Measurements from ENCODE around the gene DUS1L.

The DUS1L gene

GRCh38 chr17:82100502-82101298 is 35.1 kb upstream of the DUS1L start:
- no peak for DNase-seq

- no peak for DNase-seq
These were observed 33.5 kb upstream of the DUS1L start for GRCh38 chr17:82098939-82099763.

- peak; percentile 97 for DNase-seq
These were observed 32.8 kb upstream of the DUS1L start, which contains the start of gene FASN for GRCh38 chr17:82098169-82098938. Gene FASN, minus strand, starts transcription at chr17:82098236. Its CDS starts 1,791 bp downstream, at chr17:82096445.

GRCh38 chr17:82097919-82098168 is 32.2 kb upstream of the DUS1L start:
- no peak for DNase-seq

- peak; percentile 20 for DNase-seq
These were observed 31.7 kb upstream of the DUS1L start for GRCh38 chr17:82097184-82097918.

GRCh38 chr17:82096709-82097183 is 31.1 kb upstream of the DUS1L start:
- no peak for DNase-seq

- no peak for DNase-seq
These were observed 30.4 kb upstream of the DUS1L start for GRCh38 chr17:82095777-82096708.

GRCh38 chr17:82094931-82095776 is 29.6 kb upstream of the DUS1L start:
- no peak for DNase-seq

GRCh38 chr17:82092995-82093751 is 27.6 kb upstream of the DUS1L start:
- no peak for DNase-seq

- DNase-seq: no peak
These were observed 27.0 kb upstream of the DUS1L start for GRCh38 chr17:82092628-82092994.

- DNase-seq: no peak
These were observed 26.5 kb upstream of the DUS1L start for GRCh38 chr17:82092094-82092586.

- no peak for DNase-seq
These were observed 25.9 kb upstream of the DUS1L start for GRCh38 chr17:82091264-82092066.

- DNase-seq: no peak
These were observed 25.1 kb upstream of the DUS1L start for GRCh38 chr17:82090549-82091263.

GRCh38 chr17:82089723-82090548 is 24.3 kb upstream of the DUS1L start:
- DNase-seq: no peak

GRCh38 chr17:82088838-82089722 is 23.5 kb upstream of the DUS1L start:
- DNase-seq: no peak
